ENCODE measurements around the gene MTA1.

MTA1 gene

DNA sequence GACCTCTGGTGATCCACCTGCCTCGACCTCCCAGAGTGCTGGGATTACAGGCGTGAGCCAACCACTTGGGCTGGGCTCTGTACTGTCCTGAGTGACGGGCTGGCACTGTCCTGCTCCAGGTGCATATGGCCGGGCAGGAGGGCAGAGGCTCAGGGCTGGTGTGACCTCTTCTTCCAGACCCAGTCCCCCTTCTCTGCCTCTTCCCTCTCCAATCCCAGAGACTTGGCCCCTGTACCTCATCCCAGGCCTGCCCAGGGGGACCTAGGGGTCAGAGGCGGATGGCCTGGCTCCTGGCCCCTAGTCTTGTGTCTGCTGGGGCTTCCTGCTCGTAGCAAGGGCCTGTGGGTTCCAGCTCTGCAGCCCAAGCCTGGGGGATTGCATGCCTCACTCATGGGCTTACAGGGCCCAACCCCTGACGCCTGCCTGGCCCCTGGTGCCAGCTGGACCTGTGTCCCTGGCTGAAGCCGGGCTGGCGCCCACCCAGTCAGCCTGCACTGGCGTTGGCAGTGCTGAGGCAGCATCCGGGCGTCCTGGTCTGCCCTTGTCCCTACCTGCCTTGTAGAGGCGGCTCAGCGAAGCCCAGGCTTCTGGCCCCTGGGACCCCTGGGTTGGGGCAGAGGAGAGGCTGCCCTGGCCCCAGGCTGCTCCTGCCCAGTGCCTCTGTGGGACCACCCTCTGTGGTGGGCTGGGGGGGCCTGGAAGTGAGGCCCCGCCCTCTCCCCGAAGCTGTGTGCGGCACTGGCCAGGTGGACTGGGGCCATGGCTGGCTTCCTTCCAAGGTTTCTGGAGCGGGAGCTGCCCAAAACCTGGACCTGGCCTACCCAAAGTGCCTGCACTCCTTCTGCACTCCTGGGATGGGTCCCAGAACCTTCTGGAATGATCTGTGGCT is 75.7 kb downstream of the MTA1 start:
- Histone ChIP-seq H4K20me1 (ENCODE audit: insufficient read depth, low read length) (0 out of 2 replicates have a peak, but pooled peaks cover 4% of the 10 kb centered on the region), H3K27me3 (replicated peaks; ENCODE audit: insufficient read depth, low read length) (no peaks in the 10 kb centered on the region), H3K36me3 (replicated peaks; ENCODE audit: insufficient read depth, low read length) (no peaks in the 10 kb centered on the region), H3K9me3 (replicated peaks; ENCODE audit: insufficient read depth, low read length) (no peaks in the 10 kb centered on the region), H3K9ac (ENCODE audit: low read length) (no peak overlapping the region), H3K4me2 (ENCODE audit: low read depth, low read length) (no peak overlapping the region), H3K27ac (ENCODE audit: low read length) (no peak overlapping the region), H2AFZ (ENCODE audit: low read length) (no peak overlapping the region), H3K9me2 (replicated peaks; ENCODE audit: insufficient read depth, low read length) (no peaks in the 10 kb centered on the region), H3F3A (ENCODE audit: insufficient read depth, low read length) (no peaks in the 10 kb centered on the region; the same call in 1 of the 2 replicates), H3K79me2 (ENCODE audit: low read length) (peaks cover 13% of the 10 kb centered on the region), H3K4me3 (ENCODE audit: low read length) (no peak overlapping the region), H3K4me1 (ENCODE audit: low read length) (peaks cover 5% of the 10 kb centered on the region; the same call in 1 of the 2 replicates)
- TF ChIP-seq EZH2 (optimal IDR thresholded peaks at IDR 0.05; ENCODE audit: low read depth, low read length) (no peak), EZH2phosphoT487 (IDR thresholded peaks at IDR 0.05; ENCODE audit: low read length) (no peak)
- TF ChIP-seq, protein P1, sequence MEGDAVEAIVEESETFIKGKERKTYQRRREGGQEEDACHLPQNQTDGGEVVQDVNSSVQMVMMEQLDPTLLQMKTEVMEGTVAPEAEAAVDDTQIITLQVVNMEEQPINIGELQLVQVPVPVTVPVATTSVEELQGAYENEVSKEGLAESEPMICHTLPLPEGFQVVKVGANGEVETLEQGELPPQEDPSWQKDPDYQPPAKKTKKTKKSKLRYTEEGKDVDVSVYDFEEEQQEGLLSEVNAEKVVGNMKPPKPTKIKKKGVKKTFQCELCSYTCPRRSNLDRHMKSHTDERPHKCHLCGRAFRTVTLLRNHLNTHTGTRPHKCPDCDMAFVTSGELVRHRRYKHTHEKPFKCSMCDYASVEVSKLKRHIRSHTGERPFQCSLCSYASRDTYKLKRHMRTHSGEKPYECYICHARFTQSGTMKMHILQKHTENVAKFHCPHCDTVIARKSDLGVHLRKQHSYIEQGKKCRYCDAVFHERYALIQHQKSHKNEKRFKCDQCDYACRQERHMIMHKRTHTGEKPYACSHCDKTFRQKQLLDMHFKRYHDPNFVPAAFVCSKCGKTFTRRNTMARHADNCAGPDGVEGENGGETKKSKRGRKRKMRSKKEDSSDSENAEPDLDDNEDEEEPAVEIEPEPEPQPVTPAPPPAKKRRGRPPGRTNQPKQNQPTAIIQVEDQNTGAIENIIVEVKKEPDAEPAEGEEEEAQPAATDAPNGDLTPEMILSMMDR (IDR thresholded peaks at IDR 0.05; ENCODE audit: low read length) = no peak
- DNase-seq = no peak

DNA sequence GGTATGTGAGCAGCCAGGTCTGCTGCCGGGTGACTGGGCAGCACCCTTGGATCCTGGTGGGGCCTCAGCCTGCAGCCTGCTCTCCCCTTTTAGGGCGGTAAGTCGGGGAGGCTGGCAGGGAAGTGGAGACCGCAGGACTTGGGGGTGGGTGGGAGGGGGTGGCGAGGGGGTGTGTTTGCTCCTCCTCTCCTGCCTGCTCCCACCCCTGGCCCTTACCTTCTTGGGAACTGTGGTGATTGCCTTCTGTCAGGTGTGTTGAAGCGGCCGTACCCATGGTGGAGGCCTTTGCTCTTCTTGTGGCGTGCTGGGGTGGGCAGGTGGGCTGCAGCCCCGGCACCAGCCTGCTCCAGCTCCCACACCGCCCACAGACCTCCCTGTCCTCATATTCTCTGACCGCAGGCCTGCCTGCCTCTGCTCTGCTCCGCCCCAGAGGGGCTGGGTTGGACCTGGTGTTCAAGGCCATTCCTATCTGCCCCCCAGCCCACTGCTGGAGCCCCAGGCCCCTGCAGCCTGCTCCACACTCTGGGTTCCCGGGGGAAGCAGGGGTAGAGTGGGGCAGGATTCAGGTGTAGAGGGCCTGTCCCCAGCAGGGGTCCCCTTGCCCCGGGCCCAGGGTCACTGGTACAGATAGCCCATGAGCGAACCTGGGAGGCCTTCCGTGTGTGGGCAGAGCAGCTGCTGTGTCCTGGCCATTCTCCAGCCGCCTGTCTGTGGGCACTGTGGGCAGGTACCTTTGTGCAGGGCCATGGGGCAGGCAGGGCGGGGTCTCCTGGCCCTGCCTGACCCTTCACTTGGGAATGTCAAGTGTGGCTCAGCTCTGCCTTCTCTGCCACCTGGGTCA is 76.6 kb downstream of the MTA1 start:
- no peak for TF ChIP-seq EZH2 (optimal IDR thresholded peaks at IDR 0.05; ENCODE audit: low read depth, low read length)
- TF ChIP-seq, protein P1 (IDR thresholded peaks at IDR 0.05; ENCODE audit: low read length) = no peak
- no peak for TF ChIP-seq EZH2phosphoT487 (IDR thresholded peaks at IDR 0.05; ENCODE audit: low read length)
- no peak overlapping the region for H3K9ac ChIP-seq (ENCODE audit: low read length)
- no peak for DNase-seq
- H3K9me3 ChIP-seq (replicated peaks; ENCODE audit: insufficient read depth, low read length) = no peaks in the 10 kb centered on the region
- H3K27me3 ChIP-seq (replicated peaks; ENCODE audit: insufficient read depth, low read length) = no peaks in the 10 kb centered on the region
- no peak overlapping the region for H2AFZ ChIP-seq (ENCODE audit: low read length)
- H3F3A ChIP-seq (ENCODE audit: insufficient read depth, low read length) = no peaks in the 10 kb centered on the region; the same call in 1 of the 2 replicates
- peaks cover 5% of the 10 kb centered on the region; the same call in 1 of the 2 replicates for H3K4me1 ChIP-seq (ENCODE audit: low read length)
- H3K79me2 ChIP-seq (ENCODE audit: low read length) = peaks cover 13% of the 10 kb centered on the region
- H3K4me2 ChIP-seq (ENCODE audit: low read depth, low read length) = no peak overlapping the region
- 0 out of 2 replicates have a peak, but pooled peaks cover 4% of the 10 kb centered on the region for H4K20me1 ChIP-seq (ENCODE audit: insufficient read depth, low read length)
- H3K36me3 ChIP-seq (replicated peaks; ENCODE audit: insufficient read depth, low read length) = no peaks in the 10 kb centered on the region
- no peak overlapping the region for H3K27ac ChIP-seq (ENCODE audit: low read length)
- no peak overlapping the region for H3K4me3 ChIP-seq (ENCODE audit: low read length)
- H3K9me2 ChIP-seq (replicated peaks; ENCODE audit: insufficient read depth, low read length) = no peaks in the 10 kb centered on the region

DNA sequence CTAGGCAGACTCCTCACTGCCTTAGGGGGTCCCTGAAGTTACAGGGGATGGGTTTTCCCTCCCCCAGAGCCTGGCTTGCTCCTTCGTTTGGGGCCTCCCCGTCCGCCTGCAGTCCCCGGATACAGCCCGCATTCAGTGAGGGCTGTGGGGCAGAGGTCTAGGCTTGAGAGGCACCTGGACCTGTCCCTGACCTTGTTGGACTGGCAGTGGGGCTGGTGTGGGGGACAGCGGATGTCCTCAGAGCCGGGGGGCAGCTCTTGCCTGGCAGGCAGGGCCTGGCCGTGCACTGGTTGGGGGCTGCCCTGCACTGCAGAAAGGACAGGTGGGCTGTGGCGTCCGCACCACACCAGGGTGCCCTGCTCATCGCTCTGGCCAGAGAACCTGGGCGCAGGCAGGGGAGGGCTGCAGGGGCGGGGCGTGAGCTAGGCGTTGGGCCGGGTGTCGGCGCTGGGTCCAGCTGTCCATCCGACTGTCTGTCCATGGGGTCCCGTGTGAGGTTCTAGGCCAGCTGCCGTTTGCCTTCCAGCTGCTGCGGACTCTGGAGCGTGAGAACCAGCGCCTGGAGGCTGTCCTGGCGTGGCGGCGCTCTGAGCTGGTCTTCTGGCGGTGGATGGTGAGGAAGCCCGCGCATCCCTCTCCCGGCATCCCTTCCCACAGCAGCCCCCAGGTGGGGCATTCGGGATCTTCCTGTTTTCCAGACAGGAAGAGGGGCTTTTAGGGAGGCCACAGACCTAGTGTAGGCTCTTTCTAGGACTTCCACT is 77.4 kb downstream of the MTA1 start:
- TF ChIP-seq EZH2 (optimal IDR thresholded peaks at IDR 0.05; ENCODE audit: low read depth, low read length) = no peak
- TF ChIP-seq, protein P1 (IDR thresholded peaks at IDR 0.05; ENCODE audit: low read length) = no peak
- no peak for TF ChIP-seq EZH2phosphoT487 (IDR thresholded peaks at IDR 0.05; ENCODE audit: low read length)
- no peak overlapping the region for H3K4me2 ChIP-seq (ENCODE audit: low read depth, low read length)
- H3K27me3 ChIP-seq (replicated peaks; ENCODE audit: insufficient read depth, low read length) = no peaks in the 10 kb centered on the region
- no peak overlapping the region for H3K4me3 ChIP-seq (ENCODE audit: low read length)
- peaks cover 8% of the 10 kb centered on the region for H3K79me2 ChIP-seq (ENCODE audit: low read length)
- H3K9me3 ChIP-seq (replicated peaks; ENCODE audit: insufficient read depth, low read length) = no peaks in the 10 kb centered on the region
- no peak overlapping the region for H3K9ac ChIP-seq (ENCODE audit: low read length)
- no peaks in the 10 kb centered on the region for H3F3A ChIP-seq (ENCODE audit: insufficient read depth, low read length)
- H3K4me1 ChIP-seq (ENCODE audit: low read length) = peaks cover 3% of the 10 kb centered on the region; the same call in 1 of the 2 replicates
- H4K20me1 ChIP-seq (ENCODE audit: insufficient read depth, low read length) = 0 out of 2 replicates have a peak, but pooled peaks cover 2% of the 10 kb centered on the region
- no peak overlapping the region for H2AFZ ChIP-seq (ENCODE audit: low read length)
- H3K36me3 ChIP-seq (replicated peaks; ENCODE audit: insufficient read depth, low read length) = no peaks in the 10 kb centered on the region
- no peak for DNase-seq
- no peaks in the 10 kb centered on the region for H3K9me2 ChIP-seq (replicated peaks; ENCODE audit: insufficient read depth, low read length)
- H3K27ac ChIP-seq (ENCODE audit: low read length) = no peak overlapping the region

Measured in MM.1S (cell line).